Mesenchymal stem cell (in vitro differentiated cells and primary cell): Measurements from ENCODE around the gene NSUN6.
A peak's percentile ranks its signal among the peaks of the same experiment; 100 is the strongest.
"Not testable (repeated sequence)": the region's sequence is repeated elsewhere in the genome, so short reads cannot be mapped to it uniquely, and the experiment has no call there.

Experiments used
- DNase-seq: peaks from one replicate; pipeline ENCODE4 v3.0.0-alpha.2; 2013
- H2AFZ ChIP-seq: one replicate; pipeline ENCODE4 v1.6.1; 2013; ENCODE audit warnings: low read depth, mild to moderate bottlenecking, control low read depth, inconsistent platforms, low read length, moderate library complexity
- H2AK5ac ChIP-seq: 2 replicates; pipeline ENCODE4 v1.6.1; 2013; ENCODE audit warnings: low read length, moderate library complexity, mild to moderate bottlenecking, inconsistent platforms; ENCODE audit not compliant: severe bottlenecking
- H2BK120ac ChIP-seq: one replicate; pipeline ENCODE4 v1.6.1; 2013; ENCODE audit warnings: low read depth, mild to moderate bottlenecking, inconsistent platforms, low read length, moderate library complexity
- H2BK12ac ChIP-seq, 2 experiments: one replicate each; pipeline ENCODE4 v1.6.1; 2013; ENCODE audit warnings: inconsistent platforms in 2 of 2, low read length in 2 of 2, mild to moderate bottlenecking in 2 of 2, moderate library complexity in 2 of 2, control low read depth in 1 of 2
- H2BK15ac ChIP-seq: one replicate; pipeline ENCODE4 v1.6.1; 2013; ENCODE audit warnings: mild to moderate bottlenecking, low read depth, inconsistent platforms; ENCODE audit not compliant: poor library complexity, severe bottlenecking
- H2BK5ac ChIP-seq: 2 replicates; pipeline ENCODE4 v1.6.1; 2013; ENCODE audit warnings: low read depth, mild to moderate bottlenecking, low read length, control low read depth, inconsistent platforms; ENCODE audit not compliant: poor library complexity, severe bottlenecking
- H3K14ac ChIP-seq, 2 experiments: one replicate each; pipeline ENCODE4 v1.6.1; 2013; ENCODE audit warnings: inconsistent platforms in 2 of 2, low read length in 2 of 2, control low read depth in 1 of 2, mild to moderate bottlenecking in 1 of 2, moderate library complexity in 1 of 2
- H3K18ac ChIP-seq, 2 experiments: one replicate each; pipeline ENCODE4 v1.6.1; 2013; ENCODE audit warnings: inconsistent platforms in 2 of 2, low read length in 2 of 2, control low read depth in 1 of 2, low read depth in 1 of 2, mild to moderate bottlenecking in 1 of 2
- H3K23ac ChIP-seq, 2 experiments: one replicate each; pipeline ENCODE4 v1.6.1; 2013; ENCODE audit warnings: inconsistent platforms in 2 of 2, low read length in 2 of 2, mild to moderate bottlenecking in 2 of 2, moderate library complexity in 2 of 2, control low read depth in 1 of 2
- H3K27ac ChIP-seq: 2 replicates; pipeline ENCODE4 v1.5.1; 2013; ENCODE audit warnings: mild to moderate bottlenecking, moderate library complexity, low read length, control low read depth, inconsistent platforms; ENCODE audit not compliant: poor library complexity, severe bottlenecking
- H3K27me3 ChIP-seq, 2 experiments: 2 replicates each; pipeline versions ENCODE4 v1.6.1 to v1.7.0; 2013; ENCODE audit warnings: low read length in 2 of 2, mild to moderate bottlenecking in 2 of 2, moderate library complexity in 2 of 2, control low read depth in 1 of 2, inconsistent platforms in 1 of 2; ENCODE audit not compliant: control insufficient read depth in 1 of 2, insufficient read depth in 1 of 2
- H3K36me3 ChIP-seq, 2 experiments: 2 replicates each; pipeline versions ENCODE4 v1.6.1 to v1.7.0; 2013; ENCODE audit warnings: low read length in 2 of 2, control low read depth in 1 of 2, inconsistent platforms in 1 of 2, low read depth in 1 of 2, mild to moderate bottlenecking in 1 of 2; ENCODE audit not compliant: insufficient read depth in 2 of 2, control insufficient read depth in 1 of 2
- H3K4ac ChIP-seq, 2 experiments: one replicate each; pipeline ENCODE4 v1.6.1; 2013; ENCODE audit warnings: inconsistent platforms in 2 of 2, low read length in 2 of 2, mild to moderate bottlenecking in 2 of 2, moderate library complexity in 2 of 2, control low read depth in 1 of 2, low read depth in 1 of 2
- H3K4me1 ChIP-seq: 2 replicates; pipeline ENCODE4 v1.6.1; 2013; ENCODE audit warnings: low read depth, low read length, control low read depth; ENCODE audit not compliant: control insufficient read depth, insufficient read depth
- H3K4me2 ChIP-seq: 2 replicates; pipeline ENCODE4 v1.6.1; 2013; ENCODE audit warnings: low read length, mild to moderate bottlenecking, inconsistent platforms; ENCODE audit not compliant: poor library complexity, severe bottlenecking
- H3K4me3 ChIP-seq, 2 experiments: 2 replicates each; pipeline versions ENCODE4 v1.5.1 to v1.7.0; 2013; ENCODE audit warnings: low read length in 2 of 2, mild to moderate bottlenecking in 2 of 2, control low read depth in 1 of 2, low read depth in 1 of 2; ENCODE audit not compliant: insufficient read depth in 1 of 2
- H3K79me1 ChIP-seq: replicated peaks from 2 replicates; pipeline ENCODE4 v1.6.1; 2013; ENCODE audit warnings: mild to moderate bottlenecking, control low read depth, low read length, inconsistent platforms; ENCODE audit not compliant: poor library complexity, severe bottlenecking
- H3K9ac ChIP-seq: 2 replicates; pipeline ENCODE4 v1.7.0; 2013; ENCODE audit warnings: mild to moderate bottlenecking, low read length, moderate library complexity
- H3K9me3 ChIP-seq: 2 replicates; pipeline ENCODE4 v1.7.0; 2013; ENCODE audit warnings: mild to moderate bottlenecking, low read length; ENCODE audit not compliant: control insufficient read depth
- H4K8ac ChIP-seq: one replicate; pipeline ENCODE4 v1.6.1; 2013; ENCODE audit warnings: inconsistent platforms, mild to moderate bottlenecking, low read length, moderate library complexity
- H4K91ac ChIP-seq: one replicate; pipeline ENCODE4 v1.6.1; 2013; ENCODE audit warnings: mild to moderate bottlenecking, low read length, inconsistent platforms
- WGBS: methylation state at CpG from one replicate; pipeline ENCODE4 v1.1.7; 2013; ENCODE audit warnings: mixed read lengths; 5-methylcytosine and 5-hydroxymethylcytosine counted together

The NSUN6 gene

GRCh38 chr10:18623671-18624070, 27.7 kb downstream of the NSUN6 start:
- not testable (repeated sequence) for H3K23ac ChIP-seq, H2BK5ac ChIP-seq, H3K9me3 ChIP-seq, H3K4me3 ChIP-seq, H3K14ac ChIP-seq, H2AK5ac ChIP-seq, H3K4ac ChIP-seq, H2BK12ac ChIP-seq, H2BK15ac ChIP-seq, H2BK120ac ChIP-seq, H4K91ac ChIP-seq, H3K27me3 ChIP-seq, H3K27ac ChIP-seq, H2AFZ ChIP-seq, H3K4me1 ChIP-seq, H3K9ac ChIP-seq, H3K79me1 ChIP-seq, H4K8ac ChIP-seq, H3K18ac ChIP-seq, H3K4me2 ChIP-seq
- peak; percentile 68 for DNase-seq
- H3K36me3 ChIP-seq: peaks cover 0 to 10% of the 10 kb centered on the region in 2 experiments
- WGBS: 46% methylated on average over 1 of the region's 1 CpG

- no peak overlapping the region for H3K4ac ChIP-seq
- no peak overlapping the region for H3K4me2 ChIP-seq
- H3K79me1 ChIP-seq: no peaks in the 10 kb centered on the region
- no peaks in the 10 kb centered on the region for H3K27me3 ChIP-seq
- H2BK15ac ChIP-seq: no peak overlapping the region
- no peak overlapping the region for H3K23ac ChIP-seq
- H4K91ac ChIP-seq: no peak overlapping the region
- DNase-seq: no peak
- no peak overlapping the region for H2BK5ac ChIP-seq
- no peak overlapping the region for H3K18ac ChIP-seq
- no peak overlapping the region for H2AFZ ChIP-seq
- H3K14ac ChIP-seq: no peak overlapping the region
- H2AK5ac ChIP-seq: no peak overlapping the region
- H3K4me1 ChIP-seq: peaks cover 2% of the 10 kb centered on the region
- H2BK12ac ChIP-seq: no peak overlapping the region
- no peaks in the 10 kb centered on the region for H3K9me3 ChIP-seq
- H3K4me3 ChIP-seq: no peak overlapping the region
- H3K36me3 ChIP-seq: peaks cover 0 to 10% of the 10 kb centered on the region in 2 experiments
- H2BK120ac ChIP-seq: no peak overlapping the region
- H3K27ac ChIP-seq: no peak overlapping the region
- no peak overlapping the region for H4K8ac ChIP-seq
- no peak overlapping the region for H3K9ac ChIP-seq
These were observed 30.5 kb downstream of the NSUN6 start for GRCh38 chr10:18620856-18621255.

GRCh38 chr10:18619016-18619415, 32.4 kb downstream of the NSUN6 start:
- H3K4me2 ChIP-seq: no peak overlapping the region
- no peak overlapping the region for H4K8ac ChIP-seq
- DNase-seq: no peak
- no peak overlapping the region for H2BK5ac ChIP-seq
- H3K18ac ChIP-seq: no peak overlapping the region
- no peak overlapping the region for H2BK120ac ChIP-seq
- no peak overlapping the region for H4K91ac ChIP-seq
- no peak overlapping the region for H3K9ac ChIP-seq
- no peak overlapping the region for H2BK12ac ChIP-seq
- no peak overlapping the region for H3K27ac ChIP-seq
- no peak overlapping the region for H3K4me3 ChIP-seq
- H3K4me1 ChIP-seq: peaks cover 2% of the 10 kb centered on the region
- no peaks in the 10 kb centered on the region for H3K9me3 ChIP-seq
- no peaks in the 10 kb centered on the region for H3K27me3 ChIP-seq
- no peaks in the 10 kb centered on the region for H3K79me1 ChIP-seq
- WGBS: 95% methylated on average over 3 of the region's 3 CpGs
- no peak overlapping the region for H3K14ac ChIP-seq
- no peak overlapping the region for H3K4ac ChIP-seq
- H3K23ac ChIP-seq: no peak overlapping the region
- no peak overlapping the region for H2AFZ ChIP-seq
- peaks cover 0 to 10% of the 10 kb centered on the region in 2 experiments for H3K36me3 ChIP-seq
- H2AK5ac ChIP-seq: no peak overlapping the region
- no peak overlapping the region for H2BK15ac ChIP-seq

GRCh38 chr10:18616337-18616736, 35.0 kb downstream of the NSUN6 start:
- Histone ChIP-seq H3K4ac (no peak overlapping the region), H2BK12ac (no peak overlapping the region), H3K9ac (no peak overlapping the region), H3K79me1 (no peaks in the 10 kb centered on the region), H2AK5ac (no peak overlapping the region), H2AFZ (no peak overlapping the region), H3K4me1 (peaks cover 2% of the 10 kb centered on the region), H4K8ac (no peak overlapping the region), H2BK15ac (no peak overlapping the region), H3K18ac (no peak overlapping the region), H3K14ac (no peak overlapping the region), H2BK120ac (no peak overlapping the region), H3K27ac (no peak overlapping the region), H4K91ac (no peak overlapping the region), H3K4me3 (no peak overlapping the region), H3K27me3 (no peaks in the 10 kb centered on the region), H2BK5ac (no peak overlapping the region), H3K9me3 (no peaks in the 10 kb centered on the region), H3K23ac (no peak overlapping the region), H3K4me2 (no peak overlapping the region), H3K36me3 (peaks cover 6 to 12% of the 10 kb centered on the region in 2 experiments)
- no peak for DNase-seq
- WGBS: 66% methylated on average over 3 of the region's 3 CpGs
